HG03175 (cell line): ENCODE data around the gene CLEC11A.

ENCODE experiments used
- ATAC-seq: cut with Tn5 transposase; IDR thresholded peaks from one replicate; pipeline ENCODE4 v1.9.1; 2021; ENCODE audit warnings: mild to moderate bottlenecking, moderate library complexity; ENCODE audit not compliant: unreplicated experiment

Gene CLEC11A

GRCh38 chr19:50723069-50723468 is at the start of gene CLEC11A:
Gene CLEC11A, plus strand, starts transcription at chr19:50723364. Its CDS starts 162 bp downstream, at chr19:50723526.
- ATAC-seq = no peak

- no peak for ATAC-seq
These were observed 46.5 kb upstream of the CLEC11A start for GRCh38 chr19:50676625-50677197.

- ATAC-seq = no peak
These were observed 45.5 kb upstream of the CLEC11A start for GRCh38 chr19:50677636-50678035.

DNA sequence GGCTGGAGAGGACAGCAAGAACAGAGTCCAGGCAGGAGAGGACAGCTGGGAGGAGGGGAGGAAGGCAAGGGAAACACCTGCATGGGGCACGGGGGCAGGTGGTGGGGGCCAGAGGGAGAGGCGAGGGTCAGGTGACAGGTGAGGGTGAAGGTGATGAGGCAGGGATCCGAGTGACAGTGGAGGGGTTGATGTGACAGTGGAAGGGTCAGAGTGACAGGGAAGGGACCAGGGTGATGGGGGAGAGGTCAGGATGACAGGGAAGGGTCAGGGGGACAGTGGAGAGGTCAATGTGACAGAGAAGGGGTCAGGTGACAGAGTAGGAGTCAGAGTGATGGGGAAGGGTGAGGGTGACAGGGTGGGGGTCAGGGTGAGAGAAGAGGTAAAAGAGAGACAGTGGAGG is 44.8 kb upstream of the CLEC11A start:
- ATAC-seq = no peak

DNA sequence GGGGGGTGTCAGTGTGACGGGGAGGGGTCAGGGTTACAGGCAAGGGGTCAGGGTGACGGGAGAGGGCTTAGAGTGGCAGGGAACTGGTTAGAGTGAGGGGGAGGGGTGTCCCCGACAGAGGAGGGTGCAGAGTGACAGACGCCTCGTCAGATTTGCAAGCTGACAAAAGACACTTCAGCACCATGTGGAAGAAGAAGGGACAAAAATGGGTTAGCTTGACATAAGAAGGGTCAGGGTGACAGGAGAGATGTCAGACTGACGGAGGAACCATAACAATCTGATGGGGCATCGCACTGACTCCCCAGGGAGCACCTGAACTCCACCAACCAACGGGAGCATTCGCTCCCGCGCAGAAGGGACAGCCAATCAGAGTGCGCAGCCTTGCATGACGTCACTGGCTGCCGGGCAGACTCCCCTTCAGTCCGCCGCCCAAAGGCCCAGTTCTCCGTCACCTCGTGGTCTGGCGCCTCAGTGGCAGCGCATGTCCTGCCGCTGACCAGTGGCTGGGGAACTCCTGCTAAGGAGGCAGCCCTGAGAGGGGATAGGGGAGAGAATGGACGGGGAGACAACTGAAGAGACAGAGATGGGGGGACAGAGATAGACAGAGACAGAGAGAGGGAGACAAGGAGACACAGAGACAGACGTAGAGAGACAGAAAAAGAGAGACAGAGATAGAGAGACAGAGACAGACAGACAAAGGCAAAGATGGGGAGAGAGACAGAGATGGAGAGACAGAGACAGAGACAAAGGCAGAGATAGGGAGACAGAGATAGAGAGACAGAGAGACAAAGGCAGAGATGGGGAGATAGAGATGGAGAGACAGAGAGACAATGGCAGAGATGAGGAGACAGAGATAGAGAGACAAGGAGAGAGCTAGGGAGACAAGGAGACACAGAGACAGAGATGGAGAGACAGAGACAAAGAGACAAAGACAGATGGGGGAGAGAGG is 43.7 kb upstream of the CLEC11A start:
- ATAC-seq = peak; percentile 85

DNA sequence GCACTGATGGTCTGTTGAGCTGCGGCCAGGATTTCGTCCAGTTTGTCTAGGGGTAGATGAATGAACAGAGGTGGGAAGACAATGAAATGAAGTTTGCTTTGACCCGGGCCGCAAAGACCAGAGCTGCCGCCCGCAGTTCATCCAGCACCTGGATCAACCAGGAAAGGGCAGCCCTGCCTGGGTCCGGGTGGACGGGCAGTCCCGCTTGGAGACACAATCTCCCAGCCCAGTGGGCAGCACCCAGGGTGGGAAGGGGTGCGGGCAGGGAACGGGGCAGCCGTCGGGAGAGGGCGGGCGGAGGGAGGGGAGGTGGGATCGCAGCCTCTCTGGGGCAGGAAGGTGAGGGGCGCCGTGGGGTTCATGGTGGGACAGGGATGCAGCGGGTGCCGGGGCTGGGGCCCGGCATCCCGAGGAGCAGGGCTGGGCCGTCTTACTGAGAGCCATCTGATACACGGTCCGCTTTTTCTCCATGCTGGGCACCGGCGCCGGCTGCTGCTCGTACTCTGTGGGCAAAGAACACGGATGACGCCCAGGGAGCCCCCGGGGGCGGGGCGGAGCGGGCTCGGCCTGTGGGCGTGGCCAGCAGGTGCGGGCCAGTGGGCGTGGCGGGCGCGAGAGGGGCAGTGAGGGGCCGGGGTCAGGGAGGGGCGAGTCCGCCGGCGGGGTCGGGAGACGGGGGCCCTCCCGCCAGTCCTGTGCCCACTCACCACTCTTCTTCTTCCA is 36.7 kb upstream of the CLEC11A start:
- no peak for ATAC-seq

GRCh38 chr19:50688766-50689165 is 34.4 kb upstream of the CLEC11A start:
- ATAC-seq = no peak

DNA sequence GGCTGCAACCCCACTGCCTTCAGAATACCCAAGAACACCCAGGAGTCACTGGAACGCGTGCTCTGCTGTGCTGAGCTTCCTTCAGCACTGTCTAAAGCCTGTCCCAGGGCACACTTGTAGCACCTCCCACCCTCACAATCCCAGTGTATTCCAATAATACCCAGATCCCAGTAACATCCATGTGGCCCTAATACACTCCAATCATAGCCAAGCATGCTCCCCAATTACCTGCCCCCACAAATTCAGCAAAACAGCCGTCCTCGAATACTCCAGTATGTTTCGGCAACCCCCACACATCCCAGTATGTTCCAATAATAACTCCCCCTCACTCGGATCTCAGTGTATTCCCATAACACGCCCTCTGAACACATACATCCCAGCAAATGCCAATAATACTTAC is 32.7 kb upstream of the CLEC11A start:
- no peak for ATAC-seq

- ATAC-seq = no peak
These were observed 29.8 kb upstream of the CLEC11A start for GRCh38 chr19:50693064-50693975.

- ATAC-seq = no peak
These were observed 28.4 kb upstream of the CLEC11A start for GRCh38 chr19:50694815-50695145.

DNA sequence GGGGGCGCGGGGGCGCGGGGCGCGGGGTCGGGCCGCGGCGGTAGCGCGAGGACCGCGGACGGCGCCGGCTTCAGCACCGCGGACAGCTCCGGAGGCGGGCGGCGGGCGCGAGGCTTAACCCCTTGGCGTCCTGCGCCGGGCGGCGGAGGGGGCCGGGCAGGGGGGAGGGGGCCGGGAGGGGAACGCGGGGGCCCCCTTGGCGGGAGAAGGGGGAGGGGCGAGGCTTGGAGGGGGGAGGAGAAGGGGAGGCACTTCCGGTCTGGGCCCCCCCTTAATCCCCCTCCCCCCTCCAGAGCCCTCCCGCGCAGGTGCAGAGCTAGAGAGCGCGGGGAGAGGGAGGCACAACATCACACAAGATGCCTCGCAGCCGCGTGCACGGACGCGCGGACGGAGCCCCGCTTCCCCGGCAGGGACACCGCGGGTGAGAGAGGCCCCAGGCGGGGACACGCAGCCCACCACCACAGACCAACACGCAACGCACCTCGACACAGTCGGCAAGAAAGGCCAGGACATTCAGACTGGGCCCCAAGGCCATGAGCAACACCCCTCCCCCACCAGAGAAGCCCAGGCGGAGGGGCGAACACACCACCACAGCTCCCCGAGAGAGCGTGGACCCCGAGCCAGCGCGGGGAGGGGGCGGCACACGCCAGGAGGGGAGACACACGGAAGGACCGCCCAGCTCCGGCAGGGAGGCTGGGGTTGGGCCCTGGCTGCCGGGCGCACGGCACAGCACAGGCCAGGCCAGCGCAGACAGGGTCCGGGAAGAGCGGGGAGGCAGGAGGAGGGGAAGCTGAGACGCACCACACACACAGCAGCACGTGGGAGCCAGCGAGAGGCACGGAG is 27.7 kb upstream of the CLEC11A start:
- ATAC-seq = no peak

GRCh38 chr19:50696094-50696483 is 27.1 kb upstream of the CLEC11A start:
- ATAC-seq = no peak

- no peak for ATAC-seq
These were observed 25.6 kb upstream of the CLEC11A start for GRCh38 chr19:50697414-50698124.

DNA sequence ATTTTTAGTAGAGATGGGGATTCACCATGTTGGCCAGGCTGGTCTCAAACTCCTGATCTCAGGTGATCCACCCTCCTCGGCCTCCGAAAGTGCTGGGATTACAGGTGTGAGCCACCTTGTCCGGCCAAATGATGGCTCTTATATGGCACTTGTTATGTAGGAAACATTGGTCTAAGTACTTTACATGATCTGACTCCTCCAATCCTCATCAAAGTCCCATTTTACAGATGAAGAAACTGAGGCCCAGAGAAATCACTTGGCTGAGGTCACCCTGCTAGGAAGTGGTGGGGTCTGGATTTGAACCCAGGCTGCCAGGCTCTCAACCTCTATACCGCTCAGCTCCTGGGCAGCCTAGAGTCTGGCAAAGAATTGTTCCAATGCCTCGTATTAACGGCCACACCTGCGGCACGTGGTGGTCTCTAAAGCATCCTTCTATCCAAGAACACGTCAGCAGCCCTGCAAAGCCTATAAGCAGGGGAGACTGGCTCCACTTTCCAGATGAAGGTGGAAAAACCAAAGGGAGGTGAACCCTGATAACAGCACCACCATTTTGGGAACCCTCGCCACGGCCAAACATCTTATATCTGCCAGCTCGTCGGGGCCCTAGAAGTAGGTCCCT is 21.7 kb upstream of the CLEC11A start:
- ATAC-seq = no peak

- ATAC-seq = no peak
These were observed 20.9 kb upstream of the CLEC11A start for GRCh38 chr19:50702158-50702870.

DNA sequence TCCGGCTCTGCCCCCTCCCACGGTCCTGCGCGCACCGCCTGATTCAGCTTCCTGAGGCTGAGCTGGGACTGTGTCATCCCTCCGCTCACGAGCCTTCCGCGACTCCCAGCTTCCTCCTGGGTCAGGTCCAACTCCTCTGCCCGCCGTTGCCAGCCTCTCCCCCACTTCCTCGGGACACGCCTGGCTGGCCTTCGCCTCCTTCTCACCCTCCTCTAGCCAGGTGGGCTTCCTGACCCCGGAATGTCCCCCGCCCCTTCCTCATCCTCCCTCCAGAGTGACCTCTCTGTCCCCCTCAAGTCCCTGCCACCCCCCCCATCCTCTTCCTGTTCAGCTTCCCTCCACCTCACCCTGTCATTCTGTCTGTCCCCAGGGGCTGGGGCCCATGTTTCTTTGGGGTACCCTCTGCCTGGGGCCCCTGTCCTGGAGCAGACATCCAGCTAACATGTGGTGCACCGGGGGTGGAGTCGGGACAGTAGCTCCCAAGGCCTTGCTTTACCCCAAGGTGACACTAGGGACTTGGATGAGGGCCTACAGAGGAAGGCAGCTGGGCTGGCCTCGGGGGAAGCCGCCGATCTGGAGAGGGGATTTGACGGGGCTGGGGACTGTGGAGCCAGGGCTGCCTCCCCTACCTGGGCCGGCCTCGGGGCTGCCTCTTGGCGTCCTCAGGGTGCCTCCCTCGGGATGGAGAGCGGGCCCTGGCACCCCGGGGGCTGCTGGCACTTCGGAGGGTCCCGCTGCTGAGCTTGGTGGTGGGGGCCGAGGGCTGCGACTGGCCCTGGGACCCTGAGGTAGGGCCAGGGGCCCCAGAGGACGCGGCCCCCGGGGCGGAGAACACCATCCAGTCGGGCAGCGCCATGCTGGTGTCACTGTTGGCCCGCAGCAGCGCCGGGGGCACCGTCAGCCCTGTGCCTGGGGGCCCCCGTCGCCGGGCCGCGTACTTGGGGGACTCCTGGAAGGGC is 20.0 kb upstream of the CLEC11A start:
- no peak for ATAC-seq
